Body of pancreas (tissue), 4 donors: ENCODE results near the gene KIAA1328.

ENCODE experiments used
- CTCF ChIP-seq, 7 experiments: fragments of 450-650 bp in 4 of 7; fragments of 200-600 bp in 3 of 7; sonication (generic) in 3 of 7; IDR thresholded peaks; one replicate each; pipeline ENCODE4 v1.5.1; 2016 to 2019; ENCODE audit warnings: antibody characterized with exemption in 7 of 7
- POLR2A ChIP-seq, 3 donors: fragments of 450-650 bp; IDR thresholded peaks; one replicate each; pipeline ENCODE4 v1.6.1; 2016; ENCODE audit warnings: antibody characterized with exemption in 3 of 3, mild to moderate bottlenecking in 2 of 3

DNA sequence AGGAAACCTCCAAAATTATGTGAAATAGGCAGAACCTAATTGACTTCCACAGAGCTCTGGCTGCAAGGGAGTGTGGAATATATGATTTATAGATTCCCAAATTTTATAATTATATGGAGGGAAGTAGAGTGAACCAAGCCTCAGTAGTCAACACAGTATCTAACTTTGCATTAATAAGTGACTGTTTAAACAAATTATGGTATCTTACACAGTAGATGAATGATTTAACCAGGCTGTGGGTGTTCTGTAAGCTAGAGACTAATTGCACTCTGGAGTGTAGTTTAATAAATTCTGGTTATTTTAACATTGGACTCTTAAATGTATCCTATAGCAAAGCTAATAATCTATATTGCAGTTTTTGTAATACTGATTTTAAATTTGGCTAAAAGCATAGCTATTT lies 183.5 kb downstream of the KIAA1328 start:
- no peak for TF ChIP-seq CTCF (IDR thresholded peaks at IDR 0.05)
- no peak for TF ChIP-seq POLR2A (IDR thresholded peaks at IDR 0.05)
